HT-29 (cell line): ENCODE measurements around the gene FGD4. TPM values are rescaled to one million over a fixed set of nuclear protein-coding genes. Genes with fewer than 3 reads are reported as not detected.
A peak's percentile ranks its signal among the peaks of the same experiment; 100 is the strongest.

Experiments
- DNase-seq: peaks from one replicate; pipeline ENCODE4 v3.0.0-alpha.2; 2015; ENCODE audit warnings: low spot score
- total RNA-seq: library from RNA; depleted of rRNA; stranded (reverse); fragments of >200 nt; shearing (Covaris generic); gene quantifications from 2 replicates; pipeline ENCODE4 v1.2.3, GENCODE V29; 2014

Gene FGD4
- total RNA-seq, 1 experiment from 2014 or later = 17.3 TPM

DNA sequence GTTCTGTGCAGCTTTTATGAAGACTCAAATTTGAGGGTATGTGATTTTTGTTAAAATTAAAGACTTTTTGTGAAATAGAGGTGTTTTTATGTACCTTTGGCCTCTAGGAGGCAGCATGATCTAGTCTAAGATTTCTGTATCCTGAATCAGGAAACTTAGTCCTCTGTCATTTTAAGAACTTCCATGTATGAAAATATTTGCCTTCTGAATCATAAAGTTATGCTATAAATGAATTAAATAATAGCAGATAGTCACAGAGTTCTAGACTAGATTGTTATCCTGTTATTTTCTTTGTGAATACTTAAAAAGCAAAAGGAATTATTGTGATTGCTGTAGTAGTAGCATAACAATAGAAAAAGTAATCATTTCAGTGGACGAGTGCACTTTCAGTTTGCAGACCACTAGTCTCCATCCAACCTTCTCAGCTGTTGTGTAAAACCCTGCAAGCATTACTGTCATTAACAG lies 56.3 kb downstream of the FGD4 start:
- peak; percentile 72 for DNase-seq

DNA sequence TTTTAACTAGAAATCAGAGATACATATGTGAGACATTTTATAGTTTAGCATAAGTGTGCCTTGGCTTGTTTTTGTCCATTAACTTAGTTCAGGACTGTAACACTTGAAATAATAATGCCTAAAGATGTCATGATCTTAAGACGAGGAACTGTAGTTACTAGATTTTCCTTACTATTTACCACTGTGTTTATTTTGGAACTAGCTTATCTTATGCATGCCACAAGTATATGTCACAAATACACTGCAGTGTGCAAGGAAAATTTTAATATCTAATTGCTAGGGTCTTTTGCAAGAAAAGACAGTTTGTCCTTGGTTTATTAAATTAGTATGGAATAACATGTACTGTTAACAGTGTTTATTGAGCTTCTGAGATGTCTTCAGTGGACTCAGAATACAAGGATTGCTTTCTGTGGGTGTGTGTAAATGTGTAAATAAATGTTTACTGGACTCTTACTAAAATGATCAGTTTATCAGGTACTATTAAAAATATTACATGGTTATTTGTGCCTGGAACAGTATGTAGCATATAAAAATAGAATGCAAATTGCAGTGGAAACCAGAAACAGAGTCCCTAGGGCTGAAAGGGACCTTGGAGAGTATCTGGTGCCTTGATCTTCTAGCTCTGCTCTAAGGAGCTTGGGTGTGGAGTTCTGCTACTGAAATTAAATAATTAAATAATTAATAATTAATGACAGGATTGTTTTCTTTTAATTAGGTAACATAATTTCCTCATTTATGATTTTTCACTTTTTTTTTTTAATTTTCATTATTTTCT lies 58.1 kb downstream of the FGD4 start:
- DNase-seq = no peak

DNA sequence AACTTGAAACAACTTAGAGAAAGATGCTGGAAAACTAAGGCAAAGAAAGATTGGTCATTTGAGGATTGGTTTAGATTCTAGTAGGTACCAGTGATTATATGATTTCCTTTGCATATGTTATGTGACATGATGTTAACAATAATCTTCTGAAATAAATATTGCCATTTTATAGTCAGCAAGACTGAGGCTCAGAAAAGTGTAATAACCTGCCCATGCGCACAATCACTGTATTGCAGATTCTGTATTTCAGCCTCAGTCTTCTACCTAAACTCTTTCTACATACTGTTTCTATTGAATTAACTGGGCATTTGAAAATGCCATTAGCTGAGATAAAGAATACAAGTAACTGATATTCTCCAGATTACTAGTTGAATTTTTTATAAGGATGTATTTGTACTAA lies 61.3 kb downstream of the FGD4 start:
- no peak for DNase-seq

DNA sequence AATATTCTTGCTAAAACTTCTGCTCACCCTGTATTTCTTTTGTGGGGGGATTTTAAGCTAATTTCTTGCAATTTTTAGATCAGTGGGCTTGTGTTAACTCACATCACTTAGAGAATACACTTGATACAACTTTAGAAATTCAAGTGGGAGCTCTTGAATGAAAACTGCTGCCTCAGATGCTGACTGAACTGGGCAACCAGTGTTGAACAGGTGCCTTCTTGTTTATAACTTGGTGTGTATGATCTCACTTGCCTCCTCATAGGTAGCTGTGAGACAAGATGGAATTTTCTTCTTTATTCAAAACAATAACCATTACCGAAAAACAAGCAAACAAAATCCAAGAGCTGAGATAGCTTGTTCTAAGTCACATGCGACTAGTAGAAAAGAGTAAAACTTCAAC lies 63.5 kb downstream of the FGD4 start:
- no peak for DNase-seq

DNA sequence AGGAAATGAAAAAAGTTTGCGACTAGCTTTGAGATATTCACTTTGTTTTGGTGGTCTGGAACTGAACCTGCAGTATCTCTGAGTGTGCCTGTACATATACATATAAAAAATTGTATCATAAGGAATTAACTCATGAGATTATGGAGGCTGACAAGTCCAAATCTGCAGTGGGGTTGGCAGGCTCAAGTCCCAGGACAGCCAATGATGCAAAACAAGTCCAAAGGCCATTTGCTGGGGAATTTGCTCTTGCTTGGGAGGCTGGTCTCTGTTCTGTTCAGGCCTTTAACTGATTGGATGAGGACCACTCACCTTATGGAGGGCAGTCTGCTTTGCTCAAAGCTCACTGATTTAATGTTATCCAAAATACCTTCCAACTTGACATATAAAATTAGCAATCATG lies 66.8 kb downstream of the FGD4 start:
- DNase-seq = no peak

DNA sequence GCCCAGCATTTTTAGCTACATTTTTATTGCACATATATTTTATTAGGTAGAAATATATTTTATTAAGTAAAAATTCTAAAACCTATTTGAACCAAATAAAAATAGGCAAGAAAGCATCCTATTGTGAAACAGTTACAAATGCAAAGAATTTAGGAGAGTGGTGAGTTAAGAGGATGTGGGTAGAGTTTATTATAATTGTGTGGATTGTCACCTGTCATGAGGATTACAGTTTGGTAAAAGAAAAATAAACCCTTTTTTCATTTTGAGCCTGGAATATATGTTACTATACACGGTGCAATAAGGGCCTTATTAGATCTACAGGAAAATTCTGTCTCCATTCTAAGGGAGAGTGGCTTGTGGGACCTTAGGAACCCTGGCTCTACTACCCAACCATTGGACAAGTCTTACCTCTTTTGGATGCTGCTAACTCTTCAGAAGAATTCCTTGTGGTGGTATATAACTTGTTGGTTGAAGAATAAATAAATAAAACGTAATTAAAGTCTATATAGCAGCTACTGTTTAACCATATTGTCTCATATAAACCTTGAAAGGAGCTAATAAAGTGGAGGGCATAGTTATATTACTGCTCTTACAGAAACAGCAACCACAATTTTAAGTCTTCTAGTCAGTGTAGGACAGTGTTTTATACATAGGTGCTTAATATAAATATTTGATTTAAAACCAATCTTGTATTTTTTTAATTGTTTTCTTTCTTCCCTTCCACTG lies 67.8 kb downstream of the FGD4 start:
- DNase-seq = no peak

DNA sequence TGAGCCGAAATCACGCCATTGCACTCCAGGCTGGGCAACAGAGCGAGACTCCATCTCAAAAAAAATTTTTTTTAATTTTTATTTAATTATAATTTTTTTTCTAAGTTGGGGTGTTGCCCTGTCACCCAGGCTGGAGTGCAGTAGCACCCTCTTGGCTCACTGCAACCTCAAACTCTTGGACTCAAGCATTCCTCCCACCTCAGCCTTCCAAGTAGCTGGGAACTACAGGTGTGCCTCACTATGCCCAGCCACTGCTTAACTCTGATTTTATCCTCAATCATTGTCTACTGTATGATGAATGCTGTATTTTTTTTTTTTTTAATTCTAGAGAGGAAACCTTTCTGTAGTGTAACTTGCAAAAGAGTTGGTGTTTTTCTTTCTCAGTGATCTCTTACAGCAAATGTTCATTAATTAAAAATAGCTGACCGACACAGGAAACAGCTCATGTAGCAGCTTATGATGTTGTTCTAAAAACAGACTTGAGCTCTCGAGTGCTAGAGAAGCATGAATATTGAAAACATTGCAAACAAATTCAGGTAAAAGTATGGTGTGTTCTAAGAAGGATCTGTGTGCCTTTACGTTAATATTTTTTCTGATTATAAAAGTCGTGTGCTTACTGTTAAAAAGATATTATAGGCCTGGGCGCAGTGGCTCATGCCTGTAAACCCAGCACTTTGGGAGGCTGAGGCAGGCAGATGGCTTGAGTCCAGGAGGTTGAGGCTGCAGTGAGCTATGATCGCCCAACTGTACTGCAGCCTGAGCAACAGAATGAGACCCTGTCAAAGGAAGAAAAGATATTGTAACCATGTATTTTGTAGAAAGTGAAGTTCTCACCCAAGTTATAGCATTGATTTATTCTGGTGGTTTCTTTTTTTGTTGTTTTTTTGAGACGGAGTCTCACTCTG lies 68.9 kb downstream of the FGD4 start:
- no peak for DNase-seq

DNA sequence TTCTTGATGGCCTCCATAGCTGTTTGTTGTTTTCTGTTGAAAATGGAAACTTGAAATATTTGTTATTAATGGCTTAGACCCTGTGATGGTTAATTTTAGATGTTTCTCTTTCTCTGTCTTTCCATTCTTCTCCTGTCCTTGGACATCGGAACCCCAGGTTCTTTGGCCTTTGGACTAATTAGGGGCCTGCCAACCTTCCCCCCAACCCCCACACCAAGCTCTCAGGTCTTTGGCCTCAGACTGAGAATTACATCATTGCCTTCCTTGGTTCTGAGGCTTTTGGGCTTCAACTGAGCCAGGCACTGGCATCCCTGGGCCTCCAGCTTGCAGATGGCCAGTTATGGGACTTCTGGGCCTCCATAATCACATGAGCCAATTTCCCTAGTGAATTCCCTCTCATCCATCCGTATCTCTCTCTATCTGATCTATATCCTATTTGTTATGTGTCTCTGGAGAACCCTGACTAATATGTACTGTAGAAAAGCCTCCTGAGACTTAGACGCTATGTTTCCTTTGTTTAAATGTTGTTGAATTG lies 71.6 kb downstream of the FGD4 start:
- no peak for DNase-seq

DNA sequence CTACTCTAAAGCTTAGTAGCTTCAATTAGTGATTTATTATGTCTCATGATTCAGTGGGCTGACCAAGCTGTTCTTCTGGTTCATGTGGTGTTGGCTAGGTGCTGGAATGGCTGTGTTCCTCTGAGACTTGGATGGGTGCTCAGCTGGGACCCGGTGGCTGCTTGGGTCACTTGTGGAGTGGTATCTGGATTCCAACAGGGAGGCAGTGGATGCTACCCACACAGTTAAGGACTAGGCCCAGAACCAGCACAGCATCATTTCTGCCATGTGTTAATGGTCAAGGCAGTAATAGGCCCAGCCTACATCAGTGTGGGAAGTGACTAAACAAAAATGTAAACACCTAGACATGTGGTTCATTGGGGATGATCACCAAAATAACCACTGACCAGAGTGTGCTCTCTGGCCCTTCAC lies 72.2 kb downstream of the FGD4 start:
- DNase-seq = no peak

DNA sequence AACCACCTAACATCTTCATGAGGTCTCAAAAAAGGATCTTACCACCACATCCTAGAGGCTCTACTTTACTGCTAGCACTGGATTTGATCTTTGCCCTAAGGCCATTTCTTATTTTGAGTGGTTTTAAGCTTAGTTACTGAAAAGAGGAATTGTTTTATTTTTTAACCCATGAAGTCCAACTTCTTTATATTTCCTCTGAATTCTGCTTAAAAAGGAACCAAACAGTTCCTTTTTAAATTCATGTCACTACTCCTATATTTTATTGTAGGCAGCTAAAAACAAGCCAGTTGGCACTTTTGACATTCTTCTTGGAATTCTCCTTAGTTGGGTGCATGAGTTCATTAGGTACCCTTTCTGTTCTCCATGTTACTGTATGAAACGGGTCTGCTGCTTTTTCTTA lies 76.4 kb downstream of the FGD4 start:
- DNase-seq = no peak

DNA sequence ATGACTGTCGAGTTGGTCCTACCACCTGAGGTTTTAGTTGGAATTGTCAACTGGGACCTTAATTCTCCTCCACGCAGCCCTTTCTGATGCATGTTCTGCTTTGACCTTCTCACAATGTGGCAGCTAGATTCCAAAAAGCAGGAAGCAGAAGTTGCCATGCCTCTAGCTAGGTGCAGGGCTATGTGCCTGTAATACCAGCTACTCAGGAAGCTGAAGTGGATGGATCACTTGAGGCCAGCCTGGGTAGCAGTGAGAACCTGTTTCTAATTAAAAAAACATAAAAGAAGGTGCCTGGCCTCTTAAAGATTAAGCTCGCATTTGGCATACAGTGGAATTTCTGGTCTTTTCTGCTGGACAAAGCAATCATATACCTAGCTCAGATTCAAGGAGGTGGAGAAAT lies 77.1 kb downstream of the FGD4 start:
- no peak for DNase-seq

DNA sequence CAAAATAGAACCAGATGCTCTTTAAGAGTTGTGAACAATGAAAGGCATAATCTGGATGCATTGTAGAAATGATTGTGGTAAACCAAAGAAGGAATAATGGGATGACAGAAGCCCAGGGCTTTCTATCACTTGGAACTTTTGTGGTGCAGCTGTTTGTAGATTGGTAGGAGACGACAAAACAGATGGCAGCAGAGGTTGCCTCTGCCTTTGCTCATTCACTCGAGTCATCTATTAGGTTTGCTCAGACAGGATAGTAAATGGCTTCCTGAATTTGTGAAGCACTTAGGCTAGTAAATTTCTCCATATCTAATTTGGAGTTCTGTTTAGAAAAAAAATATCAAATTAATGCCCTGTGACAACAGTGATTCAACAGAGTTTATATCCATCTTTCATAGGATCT lies 78.4 kb downstream of the FGD4 start:
- DNase-seq = no peak

DNA sequence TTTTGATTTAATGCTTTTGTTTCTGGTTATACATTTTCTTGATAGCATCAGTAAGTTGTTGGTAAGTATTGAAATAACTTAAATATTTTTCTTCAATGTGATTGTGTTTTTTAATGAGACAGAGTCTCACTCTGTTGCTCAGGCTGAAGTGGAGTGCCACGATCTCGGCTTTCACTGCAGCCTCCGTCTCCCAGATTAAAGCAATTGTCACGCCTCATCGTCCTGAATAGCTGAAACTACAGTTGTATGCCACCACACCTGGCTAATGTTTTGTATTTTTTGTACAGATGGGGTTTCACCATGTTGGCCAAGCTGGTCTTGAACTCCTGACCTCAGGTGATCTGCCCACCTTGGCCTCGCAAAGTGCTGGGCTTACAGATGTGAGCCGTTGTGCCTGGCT lies 78.8 kb downstream of the FGD4 start:
- DNase-seq = no peak

DNA sequence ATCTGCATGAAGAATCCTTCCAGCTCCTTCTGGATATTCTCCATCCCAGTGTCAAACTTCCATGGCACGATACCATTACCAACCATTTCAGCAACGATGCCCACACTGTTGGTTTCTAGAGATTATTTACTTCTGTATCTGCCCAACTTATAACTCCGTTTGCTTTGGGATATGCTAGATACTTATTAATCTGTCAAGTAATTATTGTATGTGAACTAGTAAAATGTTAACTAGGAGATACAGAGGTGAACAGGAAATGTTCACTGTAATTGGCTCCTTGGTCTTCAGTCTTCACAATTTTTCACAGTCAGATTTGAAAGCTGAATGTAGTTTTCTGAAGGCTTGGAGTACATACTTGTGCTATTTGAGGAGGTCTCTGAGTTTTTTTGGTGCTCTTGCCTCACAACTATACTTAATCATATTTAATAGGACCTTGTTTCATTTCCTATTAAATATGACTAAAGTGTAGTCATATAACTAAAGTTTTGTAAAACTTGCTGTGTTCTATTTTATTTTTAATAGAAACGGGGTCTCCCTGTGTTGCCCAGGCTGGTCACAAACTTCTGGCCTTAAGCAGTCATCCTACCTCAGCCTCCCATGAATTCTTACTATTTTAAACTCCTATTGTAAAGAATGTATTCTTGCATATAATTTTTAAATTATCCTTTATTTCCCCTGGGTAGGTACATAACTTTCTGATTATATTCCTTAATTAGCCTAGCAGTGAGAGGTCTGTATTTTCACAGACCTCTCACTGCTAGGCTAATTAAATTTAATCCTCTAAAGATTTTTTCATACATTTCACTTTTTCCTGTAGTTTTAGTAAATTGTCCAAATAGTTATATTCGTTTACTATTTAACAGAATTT lies 79.7 kb downstream of the FGD4 start:
- DNase-seq = peak; percentile 38

DNA sequence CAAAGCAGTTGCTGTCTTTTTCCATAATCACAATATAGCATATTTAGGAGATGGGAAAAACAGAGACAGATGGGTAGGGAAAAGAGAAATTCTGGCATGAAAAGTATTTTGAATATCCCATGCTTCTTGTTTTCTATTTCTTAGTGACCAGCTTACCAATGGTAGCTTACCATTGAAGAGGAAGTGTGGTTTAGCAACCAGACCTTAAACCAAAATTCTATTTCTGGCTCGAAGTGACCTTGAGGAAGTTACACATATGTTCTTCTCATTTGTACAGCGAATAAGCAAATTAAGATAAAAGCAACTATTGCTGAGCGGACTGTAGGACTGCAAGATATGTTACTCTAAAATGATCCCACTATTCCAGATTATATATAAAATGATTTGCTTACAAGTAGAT lies 82.9 kb downstream of the FGD4 start:
- no peak for DNase-seq

DNA sequence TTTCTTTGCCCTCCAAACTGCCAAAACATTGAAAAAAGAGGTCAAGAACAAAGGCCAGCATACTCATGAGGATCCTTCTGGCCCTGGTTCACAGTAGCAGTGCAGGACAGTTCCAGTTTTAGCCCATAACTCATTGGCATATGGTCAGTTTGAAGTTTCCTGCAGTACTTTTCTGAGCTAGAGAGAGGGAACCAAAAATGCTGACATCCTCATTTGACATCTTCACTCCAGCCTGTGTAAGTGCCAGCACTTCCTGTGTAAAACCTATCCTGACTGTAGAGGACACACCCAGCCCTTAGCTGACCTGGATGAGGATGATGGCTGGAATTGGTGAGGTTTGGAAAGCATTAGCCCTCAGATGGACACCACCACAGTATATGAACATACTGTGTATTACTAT lies 84.1 kb downstream of the FGD4 start:
- DNase-seq = no peak

DNA sequence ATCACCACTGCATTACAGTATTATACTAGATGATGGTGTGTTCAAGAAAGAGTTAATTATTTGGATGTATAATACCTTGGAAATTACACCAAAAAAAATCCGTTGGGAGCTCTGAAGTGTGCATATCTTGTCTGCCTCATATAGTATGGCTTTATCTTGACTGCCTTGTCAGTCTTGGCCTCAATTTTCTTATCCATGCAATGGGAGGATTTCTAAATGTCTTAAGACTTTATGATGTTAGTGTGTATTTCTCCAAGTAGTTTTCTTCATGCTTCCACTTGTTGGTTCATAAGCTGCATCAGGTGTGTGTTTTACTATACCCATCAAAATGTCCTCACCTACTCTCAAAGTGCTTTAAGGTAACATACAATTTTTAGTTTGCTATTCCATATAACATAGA lies 84.6 kb downstream of the FGD4 start:
- DNase-seq = no peak

DNA sequence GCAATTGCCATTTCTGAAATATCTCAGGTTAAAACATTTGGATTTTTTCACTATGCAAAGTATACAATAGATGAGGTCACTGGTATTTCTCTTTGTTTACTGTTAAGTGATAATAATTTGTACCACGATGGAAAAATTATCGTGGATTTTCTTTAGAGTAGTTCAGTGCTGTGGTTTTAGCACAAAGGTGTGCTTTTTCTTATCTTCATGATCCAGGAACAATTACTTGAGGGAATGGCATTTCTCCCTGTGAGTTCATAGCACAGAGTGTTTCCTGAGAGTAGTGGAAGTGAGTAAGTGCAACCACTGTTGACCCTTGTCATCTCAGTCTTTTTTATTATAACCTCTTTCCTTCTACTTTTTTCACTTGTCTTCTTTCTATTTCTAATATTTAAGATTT lies 86.8 kb downstream of the FGD4 start:
- DNase-seq = no peak

DNA sequence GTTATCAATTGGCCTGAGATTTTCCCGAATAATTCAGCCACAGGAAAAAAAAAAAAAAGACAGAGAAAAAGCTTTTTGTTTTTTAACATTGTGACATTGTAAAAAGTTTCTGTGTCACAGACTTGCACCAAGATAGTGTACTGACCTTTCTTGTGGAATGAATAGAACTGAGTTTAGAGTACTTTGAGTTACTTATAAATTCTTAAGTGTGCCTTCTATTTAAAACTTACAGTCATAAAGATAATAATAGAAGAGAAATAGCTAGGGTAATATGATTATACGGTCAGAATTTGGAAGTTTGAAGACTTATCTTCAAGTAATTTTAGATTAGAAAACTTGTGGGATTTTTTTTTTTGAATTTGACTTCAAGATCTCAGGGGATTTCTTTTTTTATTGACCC lies 88.8 kb downstream of the FGD4 start:
- DNase-seq = no peak

DNA sequence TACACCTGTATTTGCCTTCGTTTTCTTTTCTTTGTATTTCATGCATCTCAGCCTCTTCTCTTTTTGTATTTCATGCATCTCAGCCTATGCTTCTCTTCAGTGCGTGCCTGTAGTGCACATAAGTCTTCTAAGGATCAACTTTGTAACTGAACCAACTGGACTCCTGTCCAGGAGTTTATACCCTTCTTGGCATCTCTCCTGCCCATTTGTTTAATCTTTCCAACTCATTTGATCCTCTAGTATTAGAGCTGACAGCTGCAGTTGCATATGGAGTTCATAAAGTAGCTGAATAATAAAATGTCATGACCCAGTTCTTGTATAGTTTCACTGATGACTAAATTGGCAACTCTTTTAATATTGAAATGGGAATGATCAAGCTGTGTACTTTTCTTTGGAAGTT lies 89.7 kb downstream of the FGD4 start:
- DNase-seq = no peak

DNA sequence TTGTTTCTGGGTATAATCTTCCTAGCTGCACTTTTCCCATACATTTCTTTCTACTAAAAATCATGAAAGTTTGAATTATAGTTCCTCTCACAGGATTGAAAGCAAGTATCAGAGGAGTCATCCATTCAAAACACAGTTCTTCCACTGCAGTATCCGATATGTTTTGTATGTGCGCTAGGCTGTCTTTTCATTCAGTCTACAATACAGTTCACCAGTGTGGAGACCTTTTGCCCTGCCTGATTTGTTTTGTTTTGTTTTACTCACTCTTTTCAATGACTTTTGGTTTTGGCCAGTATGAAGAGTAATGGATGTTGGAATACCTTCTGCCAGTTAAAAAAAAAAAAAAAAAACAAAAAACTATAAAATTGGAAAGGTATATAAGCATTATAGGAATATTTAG lies 91.4 kb downstream of the FGD4 start:
- no peak for DNase-seq
